BLaER1 treated with 17β-estradiol and CSF1 and Interleukin-3, amounts not matched to agents 10 nM and 100 nM (cell line): ENCODE data around the gene LBX2.
A peak's percentile ranks its signal among the peaks of the same experiment; 100 is the strongest.
"Not testable (repeated sequence)": the region's sequence is repeated elsewhere in the genome, so short reads cannot be mapped to it uniquely, and the experiment has no call there.

Source experiments
- H3K27ac ChIP-seq, 11 experiments: shearing (Covaris generic); formaldehyde crosslinking; 2 replicates each; pipeline ENCODE4 v1.8.1; 2022
- H3K27me3 ChIP-seq, 11 experiments: shearing (Covaris generic); formaldehyde crosslinking; 2 replicates each; pipeline ENCODE4 v1.8.1; 2022
- H3K36me3 ChIP-seq, 11 experiments: shearing (Covaris generic); formaldehyde crosslinking; 2 replicates each; pipeline ENCODE4 v1.8.1; 2022
- H3K4me1 ChIP-seq, 10 experiments: shearing (Covaris generic); formaldehyde crosslinking; 2 replicates each; pipeline ENCODE4 v1.8.1; 2022
- H3K4me2 ChIP-seq, 11 experiments: shearing (Covaris generic); formaldehyde crosslinking; 2 replicates each; pipeline ENCODE4 v1.8.1; 2022
- H3K4me3 ChIP-seq, 10 experiments: shearing (Covaris generic); formaldehyde crosslinking; 2 replicates each; pipeline ENCODE4 v1.8.1; 2022
- H3K9ac ChIP-seq, 11 experiments: shearing (Covaris generic); formaldehyde crosslinking; 2 replicates each; pipeline ENCODE4 v1.8.1; 2022
- H3K9me3 ChIP-seq, 11 experiments: shearing (Covaris generic); formaldehyde crosslinking; replicated peaks in 1 of 11; 2 replicates each; pipeline ENCODE4 v1.8.1; 2022
- H4K20me1 ChIP-seq, 11 experiments: shearing (Covaris generic); formaldehyde crosslinking; 2 replicates each; pipeline ENCODE4 v1.8.1; 2022
- Cebpa-rat ChIP-seq, 11 experiments: shearing (Covaris generic); IDR thresholded peaks; 2 replicates each; pipeline ENCODE4 v1.8.1; 2022

LBX2 gene

DNA sequence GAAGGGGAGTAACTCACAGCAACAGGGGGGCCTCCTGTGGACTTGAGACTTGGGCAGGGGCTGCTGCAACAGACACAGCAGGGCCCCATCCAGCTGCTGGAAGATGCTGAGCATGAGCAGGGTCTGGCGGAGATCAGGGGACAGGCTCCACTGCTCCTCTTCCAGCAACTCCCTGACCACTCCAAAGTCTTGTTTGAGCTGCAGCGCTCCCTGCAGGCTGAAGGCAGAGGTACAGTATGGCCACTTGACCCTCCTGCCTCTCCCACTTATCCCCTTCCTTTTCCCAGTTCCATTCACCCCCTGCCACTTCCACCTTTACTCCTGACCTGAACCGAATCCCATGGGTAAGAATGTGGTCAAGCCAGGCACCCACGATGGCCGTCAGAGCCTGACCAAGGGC lies 24.5 kb downstream of the LBX2 start:
- Histone ChIP-seq H3K4me2 (no peak overlapping the region), H4K20me1 (no peaks in the 10 kb centered on the region), H3K36me3 (peaks cover 30 to 66% (median 53%) of the 10 kb centered on the region in 11 experiments), H3K27me3 (no peaks in the 10 kb centered on the region), H3K9ac (no peak overlapping the region), H3K27ac (no peak overlapping the region; a peak in 1 of 22 replicates), H3K4me1 (peaks cover 34 to 73% (median 52%) of the 10 kb centered on the region in 10 experiments), H3K4me3 (no peak overlapping the region), H3K9me3 (no peaks in the 10 kb centered on the region)
- no peak for TF ChIP-seq Cebpa-rat (IDR thresholded peaks at IDR 0.05)

DNA sequence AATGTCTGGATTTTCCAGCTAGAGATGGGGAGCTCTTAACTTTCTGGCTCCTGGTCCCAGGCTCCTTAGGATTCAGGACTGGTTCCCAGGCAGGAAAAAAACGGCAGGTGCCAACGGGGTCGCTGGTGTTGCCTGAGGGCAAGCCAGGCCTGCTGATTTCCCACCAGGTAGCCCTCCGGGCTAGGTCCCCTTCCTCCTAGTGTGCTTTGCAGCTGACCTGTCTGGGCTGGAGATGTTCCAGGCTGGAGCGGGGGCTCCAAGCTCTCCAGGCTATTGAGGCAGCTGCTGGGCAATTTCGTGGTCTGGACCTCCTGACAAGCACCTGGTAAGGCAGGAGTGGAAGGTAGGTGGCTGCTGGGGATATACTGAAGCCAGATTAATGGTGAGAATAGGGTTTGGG lies 24.9 kb downstream of the LBX2 start:
- Histone ChIP-seq H3K4me2 (no peak overlapping the region), H3K36me3 (peaks cover 30 to 62% (median 49%) of the 10 kb centered on the region in 11 experiments), H3K9ac (no peak overlapping the region; a peak in 1 of 22 replicates), H3K27me3 (no peaks in the 10 kb centered on the region), H3K27ac (no peak overlapping the region; a peak in 1 of 22 replicates), H3K9me3 (no peaks in the 10 kb centered on the region), H3K4me1 (peaks cover 30 to 69% (median 50%) of the 10 kb centered on the region in 10 experiments), H3K4me3 (no peak overlapping the region), H4K20me1 (no peaks in the 10 kb centered on the region)
- TF ChIP-seq Cebpa-rat (IDR thresholded peaks at IDR 0.05), result no peak

DNA sequence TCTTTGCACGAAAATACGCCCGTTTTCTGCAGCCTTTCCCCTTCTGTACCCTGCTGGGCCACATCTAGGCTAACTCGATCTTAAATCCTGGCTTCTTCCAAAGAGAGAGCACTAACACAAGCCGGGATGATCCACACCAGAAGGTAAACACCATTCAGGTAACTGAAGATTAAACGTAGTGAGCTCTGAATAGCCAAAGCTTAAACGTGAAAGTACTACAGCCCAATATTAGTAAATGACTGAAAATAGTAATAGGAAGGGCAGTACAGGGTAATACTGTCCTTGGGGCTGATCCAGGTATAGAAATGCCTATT lies 26.5 kb downstream of the LBX2 start:
- Histone ChIP-seq H3K9me3 (no peaks in the 10 kb centered on the region), H3K4me3 (peak overlapping the region; percentile 65 to 84 (median 74)), H3K9ac (peak overlapping the region; percentile 82 to 89 (median 86)), H3K4me1 (peaks cover 29 to 58% (median 46%) of the 10 kb centered on the region in 10 experiments), H3K27me3 (no peaks in the 10 kb centered on the region), H4K20me1 (no peaks in the 10 kb centered on the region), H3K27ac (peak overlapping the region; percentile 62 to 90 (median 86)), H3K4me2 (peak overlapping the region; percentile 83 to 98 (median 95)), H3K36me3 (peaks cover 26 to 46% (median 37%) of the 10 kb centered on the region in 11 experiments)
- TF ChIP-seq Cebpa-rat (IDR thresholded peaks at IDR 0.05), result no peak

DNA sequence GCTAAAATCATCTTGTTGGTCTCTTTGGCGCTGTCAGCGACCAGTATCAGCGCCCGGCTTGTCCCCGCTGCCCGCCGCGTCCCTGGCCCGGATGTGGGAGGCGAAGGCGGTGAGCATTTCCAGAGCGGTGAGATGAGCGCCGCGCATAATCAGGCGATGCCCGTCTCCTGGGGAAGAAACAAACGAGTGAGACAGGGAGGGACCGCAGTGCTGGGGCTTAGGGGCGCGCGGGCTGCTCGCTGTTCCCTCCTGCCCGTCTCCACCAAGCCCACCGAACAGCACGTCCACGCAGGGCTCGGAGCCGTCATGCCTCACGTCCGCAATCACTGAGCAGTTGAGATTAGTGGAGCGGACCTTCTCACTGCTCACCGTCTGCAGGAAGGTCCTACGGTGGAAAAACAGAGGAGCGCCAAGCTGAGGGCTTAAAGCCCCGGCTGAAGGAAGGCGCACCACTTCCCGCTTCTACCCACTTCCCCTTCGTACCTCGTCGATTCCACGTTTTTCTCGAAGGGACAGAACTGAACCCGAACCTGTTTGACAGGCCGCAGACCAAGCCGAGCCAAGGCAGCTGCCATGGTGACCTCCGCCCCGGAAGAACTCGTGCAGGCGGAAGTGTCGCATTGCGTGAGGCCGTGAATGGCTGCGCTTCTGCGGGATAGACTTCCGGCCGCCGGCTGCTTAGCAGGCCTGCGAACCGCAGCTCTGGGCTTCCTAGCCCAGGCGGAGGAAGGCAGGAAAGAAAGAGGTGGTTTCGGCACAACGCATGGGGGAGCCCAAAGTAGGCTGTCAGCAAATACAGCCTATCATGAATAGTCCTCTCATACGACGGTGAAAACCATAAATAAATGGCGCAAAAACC lies 27.1 kb downstream of the LBX2 start, which contains the start of gene MRPL53:
TSS of gene MRPL53 (minus strand) at position 595 of the 859 bp plus-strand sequence. CDS start at position 575, 20 bp downstream.
- Histone ChIP-seq H3K9ac (peak within 1 kb of the TSS; percentile 82 to 89 (median 86)), H3K27me3 (no peaks in the 10 kb centered on the region), H3K27ac (peak within 1 kb of the TSS; percentile 62 to 90 (median 86)), H3K4me3 (peak within 1 kb of the TSS; percentile 65 to 84 (median 74)), H4K20me1 (no peaks in the 10 kb centered on the region), H3K36me3 (peaks cover 26 to 42% (median 33%) of the 10 kb centered on the region in 11 experiments), H3K4me1 (peaks cover 29 to 52% (median 40%) of the 10 kb centered on the region in 10 experiments), H3K4me2 (peak within 1 kb of the TSS; percentile 83 to 98 (median 95)), H3K9me3 (no peaks in the 10 kb centered on the region)
- TF ChIP-seq Cebpa-rat (IDR thresholded peaks at IDR 0.05), result no peak

DNA sequence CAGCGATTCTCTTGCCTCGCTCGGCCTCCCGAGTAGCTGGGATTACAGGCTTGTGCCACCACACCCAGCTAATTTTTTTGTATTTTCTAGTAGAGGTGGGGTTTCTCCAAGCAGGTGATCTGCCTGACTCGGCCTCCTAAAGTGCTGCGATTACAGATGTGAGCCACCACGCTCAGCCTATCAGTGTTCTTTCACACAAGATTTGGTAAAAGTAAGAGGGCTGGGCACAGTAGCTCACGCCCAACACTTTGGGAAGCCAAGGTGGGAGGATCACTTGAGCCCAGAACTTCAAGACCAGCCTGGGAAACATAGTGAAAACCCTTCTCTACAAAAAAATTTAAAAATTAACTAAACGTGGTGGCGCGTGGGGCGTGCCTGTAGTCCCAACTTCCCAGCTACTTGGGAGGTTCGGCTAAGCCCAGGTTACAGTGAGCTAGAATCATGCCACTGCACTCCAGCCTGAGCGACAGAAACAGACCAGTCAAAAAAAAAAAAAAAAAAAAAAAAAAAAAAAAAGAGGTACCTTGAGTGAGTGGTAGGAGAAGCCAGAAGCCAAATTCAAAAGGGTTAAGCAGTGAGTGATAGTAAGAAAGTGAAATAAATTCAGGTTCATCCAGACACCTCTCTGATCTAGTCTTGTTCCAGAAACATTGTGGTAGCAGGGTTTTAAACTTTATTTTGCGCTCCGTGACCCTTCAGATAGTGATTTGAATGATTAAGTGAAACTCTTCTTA lies 27.9 kb downstream of the LBX2 start:
- Histone ChIP-seq H3K27ac (peak overlapping the region; percentile 62 to 90 (median 86)), H3K9me3 (no peaks in the 10 kb centered on the region), H3K36me3 (peaks cover 23 to 34% (median 26%) of the 10 kb centered on the region in 11 experiments), H3K27me3 (no peaks in the 10 kb centered on the region), H3K4me2 (peak overlapping the region; percentile 83 to 98 (median 95)), H3K9ac (peak overlapping the region; percentile 82 to 89 (median 86)), H3K4me3 (peak overlapping the region; percentile 65 to 84 (median 74)), H4K20me1 (no peaks in the 10 kb centered on the region), H3K4me1 (peaks cover 24 to 44% (median 32%) of the 10 kb centered on the region in 10 experiments)
- TF ChIP-seq Cebpa-rat (IDR thresholded peaks at IDR 0.05), result no peak

DNA sequence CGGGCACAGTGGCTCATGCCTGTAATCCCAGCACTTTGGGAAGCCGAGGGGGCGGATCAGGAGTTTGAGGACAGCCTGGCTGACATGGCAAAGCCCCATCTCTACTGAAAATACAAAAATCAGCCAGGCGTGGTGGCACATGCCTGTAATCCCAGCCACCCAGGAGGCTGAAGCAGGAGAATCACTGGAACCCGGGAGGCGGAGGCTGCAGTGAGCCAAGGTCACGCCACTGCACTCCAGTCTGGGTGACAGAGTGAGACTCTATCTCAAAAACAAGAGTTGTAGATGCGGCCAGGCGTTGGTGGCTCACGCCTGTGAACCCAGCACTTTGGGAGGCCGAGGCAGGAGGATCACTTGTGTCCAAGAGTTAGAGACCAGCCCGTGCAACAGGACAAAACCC lies 28.7 kb downstream of the LBX2 start:
- not testable (repeated sequence) for H3K27me3 ChIP-seq, H3K9me3 ChIP-seq, H4K20me1 ChIP-seq
- Histone ChIP-seq H3K4me1 (peaks cover 29 to 47% (median 36%) of the 10 kb centered on the region in 10 experiments), H3K4me3 (peak overlapping the region in 5 of 10 experiments; percentile 68 to 84 (median 76); a peak in 3 of 20 replicates), H3K4me2 (peak overlapping the region; percentile 83 to 98 (median 95)), H3K36me3 (peaks cover 17 to 27% (median 19%) of the 10 kb centered on the region in 11 experiments), H3K9ac (peak overlapping the region in 9 of 11 experiments; percentile 82 to 89 (median 86); a peak in 13 of 22 replicates), H3K27ac (peak overlapping the region in 4 of 11 experiments; percentile 79 to 89 (median 86); a peak in 3 of 22 replicates)

DNA sequence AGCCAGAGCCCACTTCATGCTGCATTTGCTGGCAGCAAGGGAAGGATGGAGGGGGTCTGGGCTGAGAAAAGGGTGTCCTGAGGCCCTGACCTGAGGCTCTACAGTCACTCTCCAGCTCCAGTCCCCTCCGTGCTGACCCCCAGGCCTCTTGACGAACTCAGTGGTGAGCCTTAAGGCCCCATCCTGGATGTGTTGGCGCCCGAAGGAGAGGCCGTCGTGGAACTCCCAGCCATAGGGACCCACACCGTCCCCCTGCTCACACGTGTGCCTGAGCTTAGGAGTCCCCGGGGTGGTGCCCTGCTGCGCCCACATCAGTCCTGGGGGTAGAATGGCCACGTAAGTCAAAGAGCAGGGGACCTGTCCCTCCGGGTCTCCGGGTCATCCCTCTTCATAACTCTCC lies 35.0 kb downstream of the LBX2 start:
- no peak for TF ChIP-seq Cebpa-rat (IDR thresholded peaks at IDR 0.05)
- no peaks in the 10 kb centered on the region for H3K27me3 ChIP-seq

DNA sequence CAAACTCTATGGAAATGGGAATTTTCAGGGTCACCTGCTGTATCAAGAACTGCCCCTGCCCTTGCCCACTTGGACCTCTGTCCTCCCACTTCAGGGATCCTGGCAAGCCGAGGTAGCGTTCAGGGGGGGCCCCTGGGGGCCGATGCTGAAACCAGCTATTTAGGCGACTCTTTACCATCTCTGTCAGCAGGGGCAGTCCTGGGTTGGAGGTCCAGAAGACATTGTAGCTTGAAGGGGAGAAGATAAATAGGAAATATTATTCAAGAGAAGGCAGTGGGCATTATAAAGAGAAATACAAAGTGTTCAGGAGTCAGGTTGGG lies 36.7 kb downstream of the LBX2 start:
- H3K4me2 ChIP-seq, result peak overlapping the region in 4 of 11 experiments; percentile 45 to 99 (median 99); a peak in 5 of 22 replicates
- peaks cover 25 to 34% (median 28%) of the 10 kb centered on the region in 11 experiments for H3K36me3 ChIP-seq
- H3K9ac ChIP-seq, result no peak overlapping the region
- peaks cover 23 to 38% (median 35%) of the 10 kb centered on the region in 10 experiments for H3K4me1 ChIP-seq
- H3K4me3 ChIP-seq, result no peak overlapping the region
- no peaks in the 10 kb centered on the region for H3K9me3 ChIP-seq
- H3K27me3 ChIP-seq, result no peaks in the 10 kb centered on the region
- no peak for TF ChIP-seq Cebpa-rat (IDR thresholded peaks at IDR 0.05)
- no peak overlapping the region for H3K27ac ChIP-seq
- peaks cover 0 to 20% (median 4%) of the 10 kb centered on the region in 11 experiments; a peak in 10 of 22 replicates for H4K20me1 ChIP-seq

More for the DNA sequence above, 35.0 kb downstream of the LBX2 start:
- peaks cover 21 to 33% (median 29%) of the 10 kb centered on the region in 10 experiments for H3K4me1 ChIP-seq
- peak overlapping the region; percentile 85 to 96 (median 89) for H3K9ac ChIP-seq
- H3K27ac ChIP-seq, result peak overlapping the region; percentile 72 to 88 (median 83)
- peaks cover 0 to 20% (median 4%) of the 10 kb centered on the region in 11 experiments; a peak in 10 of 22 replicates for H4K20me1 ChIP-seq
- no peaks in the 10 kb centered on the region for H3K9me3 ChIP-seq
- H3K36me3 ChIP-seq, result peaks cover 25 to 34% (median 28%) of the 10 kb centered on the region in 11 experiments
- peak overlapping the region; percentile 82 to 100 (median 99) for H3K4me2 ChIP-seq
- peak overlapping the region; percentile 81 to 96 (median 90) for H3K4me3 ChIP-seq
